ENCODE results near the gene APOL5.

DNA sequence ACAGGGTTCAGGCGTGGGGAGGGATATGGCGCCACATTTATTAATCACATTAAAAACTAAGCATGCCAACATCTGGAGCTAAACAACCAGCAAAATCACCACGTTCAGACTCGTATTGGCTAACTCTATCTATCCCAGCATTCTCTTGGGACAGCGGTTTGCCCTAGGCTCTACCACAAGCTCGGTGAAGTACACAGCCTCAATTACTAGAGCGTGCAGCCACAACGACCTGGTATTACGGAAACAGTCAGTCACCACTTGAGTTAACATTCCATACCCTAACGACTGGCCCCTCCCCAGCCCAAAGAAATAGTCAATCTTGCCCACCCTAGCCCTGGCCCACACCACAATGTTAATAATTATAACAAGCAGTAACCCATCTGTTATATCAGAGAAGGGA lies 32.1 kb downstream of the APOL5 start:
- TF ChIP-seq, protein P1, sequence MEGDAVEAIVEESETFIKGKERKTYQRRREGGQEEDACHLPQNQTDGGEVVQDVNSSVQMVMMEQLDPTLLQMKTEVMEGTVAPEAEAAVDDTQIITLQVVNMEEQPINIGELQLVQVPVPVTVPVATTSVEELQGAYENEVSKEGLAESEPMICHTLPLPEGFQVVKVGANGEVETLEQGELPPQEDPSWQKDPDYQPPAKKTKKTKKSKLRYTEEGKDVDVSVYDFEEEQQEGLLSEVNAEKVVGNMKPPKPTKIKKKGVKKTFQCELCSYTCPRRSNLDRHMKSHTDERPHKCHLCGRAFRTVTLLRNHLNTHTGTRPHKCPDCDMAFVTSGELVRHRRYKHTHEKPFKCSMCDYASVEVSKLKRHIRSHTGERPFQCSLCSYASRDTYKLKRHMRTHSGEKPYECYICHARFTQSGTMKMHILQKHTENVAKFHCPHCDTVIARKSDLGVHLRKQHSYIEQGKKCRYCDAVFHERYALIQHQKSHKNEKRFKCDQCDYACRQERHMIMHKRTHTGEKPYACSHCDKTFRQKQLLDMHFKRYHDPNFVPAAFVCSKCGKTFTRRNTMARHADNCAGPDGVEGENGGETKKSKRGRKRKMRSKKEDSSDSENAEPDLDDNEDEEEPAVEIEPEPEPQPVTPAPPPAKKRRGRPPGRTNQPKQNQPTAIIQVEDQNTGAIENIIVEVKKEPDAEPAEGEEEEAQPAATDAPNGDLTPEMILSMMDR (optimal IDR thresholded peaks at IDR 0.05 in 1 of 3, IDR thresholded peaks at IDR 0.05 in 1 of 3, conservative IDR thresholded peaks at IDR 0.05 in 1 of 3; ENCODE audit: extremely low read depth in 1 of 3, insufficient read depth in 2 of 3, low read length in 3 of 3): no peak
- no peak for TF ChIP-seq EZH2 (IDR thresholded peaks at IDR 0.05; ENCODE audit: low read length)

Measured in keratinocyte (primary cell).